HepG2 (cell line): Measurements from ENCODE around the gene CHADL. TPM values are rescaled to one million over a fixed set of nuclear protein-coding genes. Genes with fewer than 3 reads are reported as not detected.

Experiments
- ASH2L ChIP-seq: fragments of 300-600, 200-600 bp; sonication (generic); IDR thresholded peaks from 2 replicates; pipeline ENCODE4 v1.7.0; 2017; ENCODE audit warnings: low read depth, mild to moderate bottlenecking, moderate library complexity, mixed read lengths, low read length; ENCODE audit not compliant: insufficient read length
- ATM ChIP-seq: fragments of 450-650 bp; IDR thresholded peaks from 2 replicates; pipeline ENCODE4 v1.7.1; 2017; ENCODE audit warnings: mild to moderate bottlenecking, borderline replicate concordance
- DNMT1 ChIP-seq: sonication (generic); formaldehyde crosslinking; IDR thresholded peaks from 2 replicates; pipeline ENCODE4 v1.5.1; 2020; ENCODE audit warnings: mild to moderate bottlenecking, missing genetic modification reagents
- FOXK2 ChIP-seq: fragments of 450-650 bp; IDR thresholded peaks from 2 replicates; pipeline ENCODE4 v1.6.1; 2016
- GLI4 ChIP-seq: sonication (generic); formaldehyde crosslinking; IDR thresholded peaks from 2 replicates; pipeline ENCODE4 v1.5.1; 2020; ENCODE audit warnings: missing genetic modification reagents, mild to moderate bottlenecking, moderate library complexity, borderline replicate concordance
- HNF1A ChIP-seq, 2 experiments: sonication (generic) in 1 of 2; formaldehyde crosslinking in 1 of 2; IDR thresholded peaks; 2 replicates each; pipeline versions ENCODE4 v1.4.0 to v1.6.1; 2016 to 2020; ENCODE audit warnings: borderline replicate concordance in 1 of 2, low read depth in 1 of 2, mild to moderate bottlenecking in 1 of 2, missing genetic modification reagents in 1 of 2
- HNRNPL ChIP-seq: fragments of 200-400 bp; formaldehyde crosslinking; IDR thresholded peaks from 2 replicates; pipeline ENCODE4 v1.6.1; 2017; ENCODE audit warnings: mild to moderate bottlenecking, low read depth, low read length
- KAT8 ChIP-seq: IDR thresholded peaks from 2 replicates; pipeline ENCODE4 v1.6.1; 2016; ENCODE audit warnings: missing genetic modification reagents, missing compliant biosample characterization
- KLF11 ChIP-seq: IDR thresholded peaks from 2 replicates; pipeline ENCODE4 v1.6.1; 2016; ENCODE audit warnings: missing compliant biosample characterization
- KLF13 ChIP-seq: sonication (generic); formaldehyde crosslinking; IDR thresholded peaks from 2 replicates; pipeline ENCODE4 v1.4.0; 2020; ENCODE audit warnings: mild to moderate bottlenecking, missing genetic modification reagents
- MIXL1 ChIP-seq: IDR thresholded peaks from 2 replicates; pipeline ENCODE4 v1.6.1; 2016
- MTF1 ChIP-seq: sonication (generic); formaldehyde crosslinking; IDR thresholded peaks from 2 replicates; pipeline ENCODE4 v1.5.0; 2020; ENCODE audit warnings: missing genetic modification reagents
- RXRB ChIP-seq: IDR thresholded peaks from 2 replicates; pipeline ENCODE4 v1.6.1; 2016; ENCODE audit warnings: borderline replicate concordance, missing genetic modification reagents, missing compliant biosample characterization
- TAF1 ChIP-seq: sonication (generic); formaldehyde crosslinking; IDR thresholded peaks from 2 replicates; pipeline ENCODE4 v1.4.0; 2020; ENCODE audit warnings: missing genetic modification reagents
- TFDP1 ChIP-seq: IDR thresholded peaks from 2 replicates; pipeline ENCODE4 v1.6.1; 2016; ENCODE audit warnings: missing compliant biosample characterization, missing genetic modification reagents, borderline replicate concordance
- ZNF282 ChIP-seq: fragments of 450-650 bp; IDR thresholded peaks from 2 replicates; pipeline ENCODE4 v1.6.1; 2018; ENCODE audit not compliant: partially characterized antibody
- ZNF558 ChIP-seq: sonication (generic); formaldehyde crosslinking; IDR thresholded peaks from 2 replicates; pipeline ENCODE4 v1.9.0; 2022; ENCODE audit warnings: mild to moderate bottlenecking, missing genetic modification reagents, borderline replicate concordance
- ZNF598 ChIP-seq: sonication (generic); formaldehyde crosslinking; IDR thresholded peaks from 2 replicates; pipeline ENCODE4 v1.5.1; 2020; ENCODE audit warnings: mild to moderate bottlenecking, missing genetic modification reagents, borderline replicate concordance
- ZNF609 ChIP-seq: sonication (generic); formaldehyde crosslinking; IDR thresholded peaks from 2 replicates; pipeline ENCODE4 v1.4.0; 2020; ENCODE audit warnings: mild to moderate bottlenecking, missing genetic modification reagents, borderline replicate concordance
- ZNF782 ChIP-seq: sonication (generic); formaldehyde crosslinking; IDR thresholded peaks from 2 replicates; pipeline ENCODE4 v1.4.0; 2020; ENCODE audit warnings: missing genetic modification reagents, mild to moderate bottlenecking, borderline replicate concordance
- ZNF891 ChIP-seq: sonication (generic); formaldehyde crosslinking; IDR thresholded peaks from 2 replicates; pipeline ENCODE4 v1.5.0; 2020; ENCODE audit warnings: mild to moderate bottlenecking, missing genetic modification reagents
- polyA plus RNA-seq, 8 experiments: library from polyadenylated mRNA; depleted of rRNA in 3 of 8; stranded (reverse) in 7 of 8; unstranded in 1 of 8; fragments of >200 nt; fragmentation: Illumina TruSeq in 4 of 8; extraction: Trizol in 4 of 8; gene quantifications; 2 replicates each; pipeline versions ENCODE4 v1.2.1 to v1.2.3, GENCODE V29; 2011 to 2016; ENCODE audit warnings: low read depth in 4 of 8, missing spikeins in 1 of 8, mixed read lengths in 1 of 8; ENCODE audit not compliant: insufficient read depth in 1 of 8
- total RNA-seq, 5 experiments: library from RNA; depleted of rRNA; stranded (reverse); fragments of >200 nt; fragmentation: Illumina TruSeq; extraction: Trizol; gene quantifications; 2 replicates each; pipeline ENCODE4 v1.2.3, GENCODE V29; 2016; ENCODE audit warnings: low read depth in 1 of 5

The CHADL gene
- total and polyA plus RNA-seq, 2 of the 13 experiments (the other 11 are each of a cell fraction or from before 2014, with no cell fraction given): 2.8 to 8.1 TPM

GRCh38 chr22:41288245-41288946, 47.7 kb upstream of the CHADL start (continued):
- TF ChIP-seq GLI4 (no peak), ZNF782 (CRISPR knock-in tag) (no peak), ASH2L (peak; percentile 60), TAF1 (CRISPR knock-in tag) (peak; percentile 43; the same call in 1 of the 2 replicates), KLF13 (no peak), HNF1A (IDR thresholded peaks at IDR 0.05; ENCODE audit: low read depth) (no peak), HNF1A (CRISPR knock-in tag; IDR thresholded peaks at IDR 0.05; ENCODE audit: borderline replicate concordance) (no peak), ZNF558 (no peak), ZNF609 (no peak), ATM (no peak), DNMT1 (CRISPR knock-in tag) (no peak), KAT8 (CRISPR knock-in tag) (peak; percentile 80), KLF11 (CRISPR knock-in tag) (no peak), HNRNPL (no peak), RXRB (CRISPR knock-in tag) (peak; percentile 75; the same call in 1 of the 2 replicates), MIXL1 (peak; percentile 35; the same call in 1 of the 2 replicates), TFDP1 (CRISPR knock-in tag) (no peak), ZNF598 (CRISPR knock-in tag) (0 out of 2 replicates have a peak, but pooled peaks have one; percentile 47), ZNF282 (no peak), MTF1 (CRISPR knock-in tag) (no peak), FOXK2 (no peak), ZNF891 (CRISPR knock-in tag) (no peak)
